Measurements from ENCODE around the gene AGPS. TPM values are rescaled to one million over a fixed set of nuclear protein-coding genes. Genes with fewer than 3 reads are reported as not detected.

The AGPS gene
- total and polyA plus RNA-seq, 9 of the 15 experiments (the other 6 are each of a cell fraction or from before 2014, with no cell fraction given) = 15.5 to 211 (median 63.1) TPM

DNA sequence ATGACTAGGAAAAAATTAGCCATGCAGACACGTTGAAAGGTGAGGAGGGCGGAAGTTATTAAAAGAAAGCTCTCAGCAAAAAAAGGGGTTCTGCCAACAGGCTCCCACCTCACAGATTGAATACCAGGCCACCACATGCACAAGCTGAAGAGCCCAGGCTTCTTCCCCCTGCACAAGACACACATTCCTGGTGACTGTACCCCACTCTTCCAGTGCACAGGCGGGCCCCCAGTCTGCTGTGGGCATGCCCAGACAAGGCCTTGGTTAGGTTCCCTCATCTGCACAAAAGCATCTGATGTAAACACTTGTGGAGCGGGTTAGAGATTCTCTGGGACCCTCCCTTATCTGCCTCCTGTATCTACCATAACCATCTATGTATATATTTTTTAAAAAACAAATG lies 81.7 kb downstream of the AGPS start (continued):
- no peak for TF ChIP-seq RBM22 (IDR thresholded peaks at IDR 0.05; ENCODE audit: low read depth, low read length, poor library complexity, severe bottlenecking)
- no peak for TF ChIP-seq PHF21A (IDR thresholded peaks at IDR 0.05; ENCODE audit: borderline replicate concordance, low read depth)
- TF ChIP-seq RFX1 (IDR thresholded peaks at IDR 0.05) = no peak
- TF ChIP-seq TSC22D4 (tag; IDR thresholded peaks at IDR 0.05) = no peak
- no peak for TF ChIP-seq SRSF9 (IDR thresholded peaks at IDR 0.05; ENCODE audit: borderline replicate concordance, low read depth, low read length)
- no peak for TF ChIP-seq L3MBTL2 (IDR thresholded peaks at IDR 0.05)
- no peak for TF ChIP-seq EP300 (IDR thresholded peaks at IDR 0.05; ENCODE audit: low read length)

DNA sequence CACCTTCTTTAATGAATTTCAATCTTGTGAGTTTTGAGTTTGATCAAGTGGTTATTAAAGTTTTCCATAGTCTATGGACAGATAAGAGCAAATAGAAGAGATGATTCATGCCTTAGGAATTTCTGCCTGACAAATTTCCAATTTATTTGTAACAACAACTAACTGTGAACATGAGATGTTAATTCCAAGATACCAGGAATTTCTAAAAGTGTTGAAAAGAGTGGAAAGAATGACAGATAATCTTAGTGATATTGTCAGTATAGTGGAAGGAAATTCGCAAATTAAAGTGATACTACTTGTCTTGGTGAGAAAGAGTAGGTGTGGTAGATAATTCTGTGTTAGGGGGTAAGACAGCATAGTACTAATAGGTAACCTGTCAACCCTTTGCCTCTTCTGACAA lies 82.4 kb downstream of the AGPS start:
- ChIA-PET CTCF (ENCODE audit: low intra/inter-chr PET ratio) (no interaction called here), POLR2A (interaction anchor here (1.4 kb wide), 1 partner anchor 9 kb away, joined by 3 read pairs; no protein-coding TSS in a partner anchor)
- intact Hi-C loops (cut with micrococcal nuclease) = no loop called here
- Histone ChIP-seq H4K20me1 (replicated peaks; ENCODE audit: control insufficient read depth, insufficient read depth, low read length) (no peaks in the 10 kb centered on the region), H3K27me3 (ENCODE audit: control insufficient read depth in 2 of 2, insufficient read depth in 2 of 2, low read length in 2 of 2) (no peaks in the 10 kb centered on the region), H2AFZ (ENCODE audit: low read depth, low read length) (no peak overlapping the region), H3K4me1 (replicated peaks in 1 of 2; ENCODE audit: control insufficient read depth in 2 of 2, insufficient read depth in 2 of 2, low read length in 2 of 2) (no peaks in the 10 kb centered on the region), H3K27ac (ENCODE audit: extremely low read depth, low read depth, low read length) (no peak overlapping the region), H3K79me2 (ENCODE audit: control insufficient read depth, insufficient read depth, low read length) (no peaks in the 10 kb centered on the region), H3K4me3 (no peak overlapping the region), H3K4me2 (ENCODE audit: insufficient read depth, low read length) (no peak overlapping the region), H3K9me3 (replicated peaks; ENCODE audit: control insufficient read depth, insufficient read depth, low read depth, low read length) (peaks cover 4% of the 10 kb centered on the region; the same call in 1 of the 2 replicates), H3K9me1 (ENCODE audit: control insufficient read depth, insufficient read depth, low read length) (no peaks in the 10 kb centered on the region), H3K36me3 (ENCODE audit: control insufficient read depth, insufficient read depth, low read length) (peaks cover 17% of the 10 kb centered on the region; the same call in 1 of the 3 replicates), H3K9ac (ENCODE audit: insufficient read depth in 1 of 2, low read depth in 2 of 2, low read length in 2 of 2) (no peak overlapping the region)
- FAIRE-seq = no peak
- in situ Hi-C loops (cut with MboI) = no loop called here
- no peak for DNase-seq (ENCODE audit: extremely low read depth in 1 of 4, low spot score in 3 of 4)
- 72% methylated on average over 1 of the region's 1 CpG for WGBS (ENCODE audit: insufficient coverage, low coverage, missing lambda C conversion rate)
- no TSS peak for BruUV-seq (replicated peaks)
- no peak for ATAC-seq
- TF ChIP-seq ZNF263 (CRISPR knock-in tag; IDR thresholded peaks at IDR 0.05; ENCODE audit: borderline replicate concordance) (no peak), BCOR (IDR thresholded peaks at IDR 0.05) (no peak), SMAD3 (CRISPR knock-in tag; conservative IDR thresholded peaks at IDR 0.05) (no peak), NR3C1 (CRISPR knock-in tag; IDR thresholded peaks at IDR 0.05) (no peak), ZNF444 (CRISPR knock-in tag; IDR thresholded peaks at IDR 0.05) (no peak), CBX1 (IDR thresholded peaks at IDR 0.05; ENCODE audit: low read depth) (no peak), CBX3 (IDR thresholded peaks at IDR 0.05; ENCODE audit: borderline replicate concordance in 1 of 2, low read length in 2 of 2) (no peak), FOSL1 (tag; conservative IDR thresholded peaks at IDR 0.05) (no peak)
- TF ChIP-seq, protein P1, sequence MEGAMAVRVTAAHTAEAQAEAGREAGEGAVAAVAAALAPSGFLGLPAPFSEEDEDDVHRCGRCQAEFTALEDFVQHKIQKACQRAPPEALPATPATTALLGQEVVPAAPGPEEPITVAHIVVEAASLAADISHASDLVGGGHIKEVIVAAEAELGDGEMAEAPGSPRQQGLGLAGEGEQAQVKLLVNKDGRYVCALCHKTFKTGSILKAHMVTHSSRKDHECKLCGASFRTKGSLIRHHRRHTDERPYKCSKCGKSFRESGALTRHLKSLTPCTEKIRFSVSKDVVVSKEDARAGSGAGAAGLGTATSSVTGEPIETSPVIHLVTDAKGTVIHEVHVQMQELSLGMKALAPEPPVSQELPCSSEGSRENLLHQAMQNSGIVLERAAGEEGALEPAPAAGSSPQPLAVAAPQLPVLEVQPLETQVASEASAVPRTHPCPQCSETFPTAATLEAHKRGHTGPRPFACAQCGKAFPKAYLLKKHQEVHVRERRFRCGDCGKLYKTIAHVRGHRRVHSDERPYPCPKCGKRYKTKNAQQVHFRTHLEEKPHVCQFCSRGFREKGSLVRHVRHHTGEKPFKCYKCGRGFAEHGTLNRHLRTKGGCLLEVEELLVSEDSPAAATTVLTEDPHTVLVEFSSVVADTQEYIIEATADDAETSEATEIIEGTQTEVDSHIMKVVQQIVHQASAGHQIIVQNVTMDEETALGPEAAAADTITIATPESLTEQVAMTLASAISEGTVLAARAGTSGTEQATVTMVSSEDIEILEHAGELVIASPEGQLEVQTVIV (CRISPR knock-in tag; IDR thresholded peaks at IDR 0.05; ENCODE audit: borderline replicate concordance) = no peak
- TF ChIP-seq, protein P2, sequence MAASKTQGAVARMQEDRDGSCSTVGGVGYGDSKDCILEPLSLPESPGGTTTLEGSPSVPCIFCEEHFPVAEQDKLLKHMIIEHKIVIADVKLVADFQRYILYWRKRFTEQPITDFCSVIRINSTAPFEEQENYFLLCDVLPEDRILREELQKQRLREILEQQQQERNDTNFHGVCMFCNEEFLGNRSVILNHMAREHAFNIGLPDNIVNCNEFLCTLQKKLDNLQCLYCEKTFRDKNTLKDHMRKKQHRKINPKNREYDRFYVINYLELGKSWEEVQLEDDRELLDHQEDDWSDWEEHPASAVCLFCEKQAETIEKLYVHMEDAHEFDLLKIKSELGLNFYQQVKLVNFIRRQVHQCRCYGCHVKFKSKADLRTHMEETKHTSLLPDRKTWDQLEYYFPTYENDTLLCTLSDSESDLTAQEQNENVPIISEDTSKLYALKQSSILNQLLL (CRISPR knock-in tag; IDR thresholded peaks at IDR 0.05; ENCODE audit: borderline replicate concordance) = no peak
